ENCODE measurements around the gene C2CD2.

C2CD2 gene

DNA sequence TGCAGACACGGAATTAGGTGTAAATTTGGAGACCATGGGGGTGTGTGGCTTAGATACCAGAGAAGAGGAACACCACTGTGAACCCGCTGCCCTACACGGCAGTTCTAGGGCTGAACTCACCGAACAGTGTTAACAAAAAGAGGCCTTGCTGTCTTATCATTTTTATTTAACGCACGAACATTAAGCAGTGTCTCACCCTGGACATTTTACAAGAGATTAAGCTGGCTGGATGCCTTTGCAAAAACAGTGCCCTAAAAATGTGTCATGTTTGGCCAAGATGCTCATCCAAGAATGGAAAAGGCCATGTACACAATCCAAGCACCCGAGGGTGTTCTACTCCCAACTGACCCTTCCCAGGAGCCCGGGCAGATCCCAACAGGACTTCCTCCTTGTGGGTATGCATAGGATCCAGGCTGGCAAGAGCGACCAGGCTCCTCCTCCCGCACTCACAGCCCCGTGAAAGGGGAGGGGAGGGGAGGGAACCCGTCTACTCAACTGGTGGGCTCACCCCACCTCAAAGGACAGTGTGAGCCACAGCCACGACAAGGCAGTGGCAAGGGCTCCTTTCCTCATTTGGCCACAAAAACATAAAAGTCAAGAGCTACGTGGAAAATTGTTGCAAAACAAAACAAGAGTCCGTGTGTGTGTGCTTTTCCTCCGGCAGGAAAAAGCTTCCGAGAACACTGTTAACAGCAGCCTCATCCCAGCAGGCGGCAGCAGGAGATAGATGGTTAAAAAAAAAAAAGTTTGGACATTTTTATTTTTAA, 20.3 kb downstream of the C2CD2 start:
- no peak for DNase-seq (ENCODE audit: low read depth in 2 of 2, low spot score in 1 of 2)

DNA sequence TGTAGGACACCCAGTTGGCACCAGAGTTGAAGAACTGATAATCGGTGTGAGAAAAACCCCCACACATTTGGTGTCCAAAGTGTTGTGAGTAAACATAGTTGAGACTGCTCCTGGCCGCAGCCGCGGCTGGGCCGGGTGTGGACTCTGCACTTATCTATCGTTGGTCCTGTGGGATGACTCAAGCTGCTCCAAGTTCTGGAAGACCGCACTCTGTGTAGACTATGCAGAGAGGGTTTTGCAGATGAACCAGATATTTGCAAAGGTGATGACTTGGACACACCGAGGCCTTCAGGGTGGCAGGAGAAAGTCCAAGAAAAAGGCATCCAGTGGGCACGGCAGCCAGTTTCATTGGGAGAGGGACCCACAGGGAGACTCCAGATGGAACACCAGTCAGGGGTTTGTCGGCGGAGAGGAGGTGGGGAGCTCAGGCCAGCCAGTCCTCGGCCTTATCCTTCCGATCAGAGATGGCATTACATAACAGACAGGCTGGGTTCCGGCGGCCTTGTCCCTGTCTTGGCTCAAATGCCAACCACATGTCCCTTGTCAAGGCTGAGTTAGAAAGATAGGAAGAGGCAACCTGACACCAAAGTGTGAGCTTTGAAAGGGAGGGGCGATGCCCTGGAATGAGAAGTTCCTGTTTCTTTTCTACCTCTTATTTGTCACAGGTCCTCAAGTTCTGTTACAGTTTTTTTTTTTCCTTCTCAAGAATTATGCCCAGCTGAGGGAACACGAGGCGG, 21.1 kb downstream of the C2CD2 start:
- no peak for DNase-seq (ENCODE audit: low read depth in 2 of 2, low spot score in 1 of 2)

DNA sequence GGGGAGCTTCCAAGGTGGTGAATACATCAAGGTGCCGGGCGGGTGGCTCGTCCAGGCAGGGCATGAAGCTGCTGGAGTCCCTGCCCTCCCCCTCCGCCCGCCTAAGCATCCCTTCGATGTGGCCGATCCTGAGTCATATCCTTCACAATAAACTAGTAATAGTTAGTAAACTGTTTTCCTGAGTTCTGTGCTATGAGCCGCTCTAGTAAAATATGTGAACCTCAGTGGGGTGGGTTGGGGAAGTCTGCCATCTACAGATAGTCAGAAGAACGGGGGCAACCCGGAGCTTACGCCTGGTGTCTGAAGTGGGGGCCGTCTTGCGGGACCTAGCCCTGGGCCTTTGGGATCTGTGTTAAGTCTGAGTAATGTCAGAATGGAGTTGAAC, 21.6 kb downstream of the C2CD2 start:
- DNase-seq (ENCODE audit: low read depth in 2 of 2, low spot score in 1 of 2), result no peak

DNA sequence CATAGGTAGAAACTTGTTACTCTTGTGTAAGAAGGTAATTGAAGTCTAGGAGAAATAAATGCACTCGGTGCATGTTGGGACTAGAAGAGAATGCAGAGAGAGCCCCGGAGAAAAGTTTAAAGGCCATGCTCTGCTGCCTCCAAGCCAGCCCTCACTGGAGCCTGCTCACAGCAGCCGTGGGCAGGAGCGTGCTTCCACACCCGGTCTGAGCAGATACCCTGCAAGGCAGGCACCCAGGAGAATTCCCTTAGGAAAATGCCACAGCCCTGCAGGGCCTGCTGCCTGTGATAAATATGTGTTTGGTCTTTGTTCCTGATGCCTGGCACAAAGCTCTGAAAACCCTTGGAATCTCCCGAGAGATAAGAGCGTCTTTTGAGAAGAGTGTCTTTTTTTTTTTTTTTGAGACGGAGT, 22.8 kb downstream of the C2CD2 start:
- no peak for DNase-seq (ENCODE audit: low read depth in 2 of 2, low spot score in 1 of 2)

DNA sequence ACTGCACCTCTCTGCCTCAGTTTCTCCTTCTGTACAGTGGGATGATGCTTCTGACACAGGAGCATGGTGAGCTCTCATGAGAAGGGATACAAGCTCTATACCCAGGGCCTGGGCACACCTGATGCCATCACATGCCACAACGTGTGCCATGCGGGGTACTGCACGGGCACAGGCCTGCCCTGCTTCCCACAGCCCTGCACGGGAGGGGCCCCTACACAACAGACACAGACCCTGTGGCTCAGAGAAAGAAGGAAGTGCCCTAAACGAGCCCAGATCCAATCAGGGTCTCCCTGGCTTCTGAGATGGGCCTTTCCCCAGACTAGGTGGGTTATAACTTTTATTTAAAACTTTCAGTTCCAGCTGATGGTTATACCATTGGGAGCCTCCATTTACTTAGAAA, 24.6 kb downstream of the C2CD2 start:
- DNase-seq (ENCODE audit: low read depth in 2 of 2, low spot score in 1 of 2), result no peak

DNA sequence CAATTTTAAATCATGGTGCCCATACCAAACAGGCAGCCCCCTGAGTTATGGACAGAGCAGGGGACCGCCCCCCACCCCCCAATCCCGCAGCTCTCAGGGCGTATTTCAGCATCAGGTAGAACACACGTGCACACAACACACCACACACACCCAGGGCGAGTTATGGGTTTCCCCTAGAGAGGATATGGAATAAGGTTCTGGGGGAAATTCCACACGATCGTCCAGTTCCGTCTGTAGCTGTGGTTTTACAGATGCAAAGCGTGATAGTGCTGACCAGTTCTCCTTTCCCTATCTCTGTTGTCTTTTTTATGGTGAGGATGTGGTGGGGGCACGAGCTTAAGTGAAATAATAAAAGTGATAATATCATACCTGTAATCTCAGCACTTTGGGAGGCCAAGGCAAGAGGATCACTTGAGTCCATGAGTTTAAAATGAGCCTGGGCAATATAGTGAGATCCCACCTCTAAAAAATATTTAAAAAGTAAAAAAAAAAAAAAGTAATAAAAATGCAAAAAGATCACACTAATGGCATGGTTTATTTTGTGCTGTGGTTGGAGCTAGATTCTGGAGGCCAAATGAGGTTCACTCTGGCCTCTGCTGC, 25.1 kb downstream of the C2CD2 start:
- no peak for DNase-seq (ENCODE audit: low read depth in 2 of 2, low spot score in 1 of 2)

DNA sequence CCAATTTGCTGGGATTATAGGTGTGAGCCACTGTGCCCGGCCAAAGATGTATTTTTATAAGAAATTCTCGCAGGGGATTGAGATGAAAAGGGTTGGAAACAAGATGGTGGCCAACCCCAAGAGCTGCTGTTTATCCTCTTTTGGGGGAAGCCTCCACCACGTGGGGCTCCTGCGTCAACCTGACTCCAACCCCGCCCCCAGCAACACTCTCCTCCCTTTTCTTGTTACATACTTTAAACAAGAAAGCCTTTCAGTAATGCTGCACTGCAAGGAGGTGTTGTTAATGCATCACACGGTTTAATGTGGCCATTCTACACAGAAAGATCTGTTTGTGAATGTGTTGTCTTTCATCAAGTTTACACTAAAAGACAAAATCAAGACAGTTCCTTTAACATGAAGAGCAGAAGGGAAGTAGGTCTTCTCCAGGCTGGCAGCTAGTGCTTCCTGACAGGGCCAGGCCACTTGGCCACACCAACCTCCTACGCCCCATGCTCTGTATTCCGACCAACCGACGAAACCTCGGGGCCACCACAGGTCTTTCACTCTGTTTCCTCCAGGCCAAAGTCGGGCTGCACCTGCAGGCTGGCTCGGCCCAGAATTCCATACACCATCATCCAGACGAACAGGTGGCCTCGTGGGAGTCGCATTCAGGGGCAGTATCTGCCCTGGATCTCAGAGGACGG, 25.9 kb downstream of the C2CD2 start:
- DNase-seq (ENCODE audit: low read depth in 2 of 2, low spot score in 1 of 2), result no peak

DNA sequence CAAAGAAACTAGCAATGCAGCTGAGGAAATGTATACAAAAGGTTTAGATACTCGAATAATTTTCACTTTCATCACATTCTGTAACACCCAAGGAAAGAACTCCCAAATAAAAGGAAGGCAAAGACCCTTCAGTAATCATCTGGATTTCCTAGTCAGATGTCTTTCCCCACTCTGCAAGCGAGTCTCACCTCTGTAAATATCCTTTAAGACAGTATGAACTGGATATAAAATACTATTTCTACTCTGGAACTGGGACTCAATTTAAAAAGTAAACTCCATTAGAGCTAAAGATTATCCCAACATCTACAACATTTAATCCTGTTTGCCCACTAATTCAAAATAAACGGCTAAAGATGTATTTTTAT, 27.0 kb downstream of the C2CD2 start:
- no peak for DNase-seq (ENCODE audit: low read depth in 2 of 2, low spot score in 1 of 2)

DNA sequence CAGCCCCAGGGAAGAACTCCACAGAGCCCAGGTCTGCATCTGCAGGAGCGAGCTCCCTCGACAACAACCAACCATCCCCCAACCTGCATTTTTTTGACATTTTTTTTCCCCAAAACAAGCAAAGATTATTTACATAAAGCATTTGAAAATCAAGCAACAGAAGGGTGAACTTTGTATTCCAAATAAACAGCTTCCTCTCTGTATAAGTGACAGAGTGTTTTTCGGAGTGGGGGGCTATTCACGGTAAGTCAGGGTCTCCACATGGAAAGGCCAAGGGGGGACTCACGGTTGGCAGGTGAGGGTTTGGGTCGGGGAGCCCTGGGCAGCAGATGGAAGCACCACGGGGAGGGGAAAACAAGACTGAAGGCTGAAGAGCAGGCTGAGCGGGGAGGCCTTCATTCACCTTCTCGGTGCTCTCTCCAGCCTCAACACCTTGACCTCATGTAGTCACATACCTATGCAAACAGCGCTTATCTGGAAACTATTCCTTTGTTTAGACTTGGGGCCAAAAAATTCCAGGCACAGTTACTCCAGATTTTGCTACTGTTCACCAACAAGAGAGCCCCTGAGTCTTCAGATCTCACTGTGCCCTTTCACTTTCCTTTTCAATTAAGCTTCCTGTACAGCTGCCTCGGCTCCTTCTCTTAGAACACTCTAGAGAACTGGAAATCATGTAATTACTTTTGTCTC, 27.6 kb downstream of the C2CD2 start:
- DNase-seq (ENCODE audit: low read depth in 2 of 2, low spot score in 1 of 2), result no peak

DNA sequence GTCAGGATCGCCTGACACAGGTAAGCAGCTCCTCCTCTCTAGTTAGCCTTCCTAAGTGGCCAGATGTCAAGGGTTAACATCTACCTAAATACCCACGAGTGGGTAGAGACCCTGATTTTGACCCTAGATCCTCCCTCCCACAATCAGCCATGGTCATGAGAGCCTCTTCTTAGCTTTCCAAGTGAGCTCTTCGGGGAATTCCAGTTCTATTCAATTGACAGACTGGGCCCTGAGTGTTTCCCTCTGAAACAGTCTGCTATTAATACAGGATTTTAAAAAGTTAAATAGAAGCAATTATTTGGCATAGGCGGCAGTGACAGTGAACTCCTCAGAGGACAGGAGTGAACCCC, 28.1 kb downstream of the C2CD2 start:
- no peak for DNase-seq (ENCODE audit: low read depth in 2 of 2, low spot score in 1 of 2)

DNA sequence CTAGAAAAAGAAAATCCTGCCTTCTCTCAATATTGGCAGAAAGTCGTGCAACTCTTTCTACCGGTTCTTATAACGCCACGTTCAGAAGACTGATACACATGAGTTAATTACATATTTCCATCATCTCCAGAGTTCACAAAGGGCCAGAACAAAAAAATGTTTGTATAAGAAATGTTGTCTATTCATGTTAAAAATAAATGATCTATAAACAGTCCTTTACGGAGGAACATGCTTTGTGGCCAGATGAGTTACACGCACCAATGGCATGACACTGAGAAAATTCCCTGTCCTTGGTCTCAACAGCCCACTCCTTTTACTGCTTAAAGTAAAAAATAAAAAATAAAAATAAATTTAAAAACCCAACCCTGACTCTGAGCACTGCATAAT, 29.5 kb downstream of the C2CD2 start:
- no peak for DNase-seq (ENCODE audit: low read depth in 2 of 2, low spot score in 1 of 2)

DNA sequence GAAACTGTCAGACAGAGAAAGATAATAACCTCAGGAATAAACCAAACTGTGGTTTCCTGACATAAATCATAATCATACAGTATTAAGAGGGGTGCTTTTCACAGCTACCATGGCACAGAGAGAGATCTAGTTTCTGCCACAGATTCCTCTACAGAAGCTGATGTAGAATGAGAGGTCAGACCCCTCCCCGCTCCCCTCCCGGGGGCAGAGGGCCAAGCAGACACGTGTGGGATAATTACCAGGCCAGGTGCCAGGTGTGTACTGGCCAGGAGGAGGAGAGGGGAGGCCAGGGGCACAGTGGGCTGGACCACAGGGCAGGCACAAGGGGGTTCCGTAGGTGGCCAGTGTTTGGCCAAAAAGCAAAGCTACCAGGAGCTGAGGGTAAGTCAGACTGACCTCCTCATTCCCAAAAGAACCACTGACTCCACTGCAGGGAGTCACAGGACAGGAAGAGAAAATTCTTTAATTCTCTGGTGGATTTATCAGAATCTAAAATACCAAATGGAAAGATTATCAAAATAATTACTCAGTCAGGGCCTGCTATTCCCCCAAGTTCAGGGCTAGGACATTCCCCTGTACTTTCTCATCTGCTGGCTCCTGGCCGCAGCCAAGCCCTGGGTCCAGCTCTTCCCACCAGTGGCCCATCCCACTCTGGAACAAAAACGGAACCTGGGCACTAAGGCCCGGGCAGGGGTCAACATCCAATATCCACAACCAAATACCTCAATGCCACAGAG, 30.0 kb downstream of the C2CD2 start:
- no peak for DNase-seq (ENCODE audit: low read depth in 2 of 2, low spot score in 1 of 2)

DNA sequence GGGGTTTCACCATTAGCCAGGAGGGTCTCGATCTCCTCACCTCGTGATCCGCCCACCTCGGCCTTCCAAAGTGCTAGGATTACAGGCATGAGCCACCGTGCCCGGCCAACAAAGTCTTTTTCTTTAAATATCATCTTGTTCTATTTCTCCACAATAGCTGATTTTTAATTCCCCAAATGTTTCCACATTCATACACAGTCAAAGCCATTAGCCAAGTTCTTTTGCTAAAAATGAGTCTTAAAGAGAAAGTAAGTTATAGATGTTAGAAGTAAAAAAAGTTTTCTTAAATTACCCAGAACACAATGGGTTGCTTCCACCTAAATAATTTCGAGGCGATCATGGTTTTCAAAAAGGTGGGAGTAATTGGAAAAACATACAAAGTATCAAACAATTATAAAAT, 30.6 kb downstream of the C2CD2 start:
- DNase-seq (ENCODE audit: low read depth in 2 of 2, low spot score in 1 of 2), result no peak

DNA sequence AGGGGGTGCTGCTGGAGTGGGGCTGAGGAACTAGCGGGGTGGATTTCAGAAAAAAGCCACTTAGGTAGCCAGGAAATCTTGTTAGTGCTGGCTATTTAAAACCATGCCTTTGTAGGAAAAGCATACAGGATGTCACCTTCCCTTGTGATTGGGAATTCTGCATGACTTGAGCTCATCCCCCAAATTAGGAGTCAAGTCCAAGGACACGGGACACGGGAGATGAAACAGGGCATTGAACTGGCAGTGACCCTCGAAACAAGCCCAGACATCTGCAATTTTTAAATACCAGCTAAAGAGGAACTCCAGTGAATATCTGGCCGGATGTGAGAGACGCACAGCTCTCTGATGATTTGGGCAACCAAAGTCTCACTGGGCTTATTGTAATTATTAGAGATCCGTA, 32.8 kb downstream of the C2CD2 start:
- no peak for DNase-seq (ENCODE audit: low read depth in 2 of 2, low spot score in 1 of 2)

DNA sequence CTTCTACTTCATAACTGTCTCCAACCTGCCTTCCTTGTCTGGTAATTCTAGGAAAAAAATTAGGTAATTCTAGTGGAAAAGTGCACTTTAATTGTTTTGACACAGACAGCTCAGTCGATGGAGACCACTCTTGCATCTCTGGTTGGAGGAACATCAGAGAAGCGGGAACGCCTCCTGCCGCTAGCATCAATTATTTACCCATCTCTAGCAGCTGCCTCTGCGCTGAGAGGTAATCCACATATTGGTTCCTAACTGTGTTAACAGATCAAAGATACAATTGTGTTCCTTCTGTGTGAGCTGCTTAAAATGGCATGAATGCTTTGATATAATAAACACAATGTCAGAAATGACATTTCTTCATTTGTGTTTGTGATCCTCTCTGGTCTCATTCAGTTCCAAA, 33.3 kb downstream of the C2CD2 start:
- no peak for DNase-seq (ENCODE audit: low read depth in 2 of 2, low spot score in 1 of 2)

DNA sequence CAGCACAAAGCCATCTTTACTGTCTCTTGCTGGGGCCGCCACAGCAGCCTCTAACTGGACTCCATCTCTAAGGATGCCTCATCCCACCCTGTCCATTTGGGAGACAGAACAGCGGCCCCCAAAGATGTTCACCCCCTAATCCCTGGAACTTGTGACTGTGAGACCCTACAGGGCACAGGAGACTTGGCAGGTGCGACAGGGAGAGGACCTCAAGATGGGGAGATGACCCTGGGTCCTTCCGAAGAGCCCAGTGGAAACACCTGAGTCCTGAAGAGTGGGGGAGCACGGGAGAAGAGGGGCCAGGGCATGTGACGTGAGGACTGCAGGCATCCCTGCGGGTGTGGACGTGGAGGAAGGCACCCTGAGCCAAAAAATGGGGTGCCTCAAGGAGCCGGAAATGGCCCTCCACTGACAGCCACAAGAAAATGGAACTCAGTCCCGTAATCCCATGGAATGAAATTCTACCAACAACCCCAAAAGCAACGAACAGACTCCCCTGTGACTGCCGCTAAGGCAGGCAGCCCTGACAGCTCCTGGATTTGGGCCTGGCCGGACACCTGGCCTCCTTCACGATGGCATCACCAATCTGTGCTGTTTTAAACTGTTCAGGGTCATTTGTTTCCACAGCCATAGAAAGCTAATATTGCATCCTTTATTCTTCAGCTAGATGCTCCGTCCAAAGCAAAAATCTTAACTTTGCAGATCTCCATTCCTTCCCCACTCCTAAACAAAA, 34.0 kb downstream of the C2CD2 start:
- no peak for DNase-seq (ENCODE audit: low read depth in 2 of 2, low spot score in 1 of 2)

DNA sequence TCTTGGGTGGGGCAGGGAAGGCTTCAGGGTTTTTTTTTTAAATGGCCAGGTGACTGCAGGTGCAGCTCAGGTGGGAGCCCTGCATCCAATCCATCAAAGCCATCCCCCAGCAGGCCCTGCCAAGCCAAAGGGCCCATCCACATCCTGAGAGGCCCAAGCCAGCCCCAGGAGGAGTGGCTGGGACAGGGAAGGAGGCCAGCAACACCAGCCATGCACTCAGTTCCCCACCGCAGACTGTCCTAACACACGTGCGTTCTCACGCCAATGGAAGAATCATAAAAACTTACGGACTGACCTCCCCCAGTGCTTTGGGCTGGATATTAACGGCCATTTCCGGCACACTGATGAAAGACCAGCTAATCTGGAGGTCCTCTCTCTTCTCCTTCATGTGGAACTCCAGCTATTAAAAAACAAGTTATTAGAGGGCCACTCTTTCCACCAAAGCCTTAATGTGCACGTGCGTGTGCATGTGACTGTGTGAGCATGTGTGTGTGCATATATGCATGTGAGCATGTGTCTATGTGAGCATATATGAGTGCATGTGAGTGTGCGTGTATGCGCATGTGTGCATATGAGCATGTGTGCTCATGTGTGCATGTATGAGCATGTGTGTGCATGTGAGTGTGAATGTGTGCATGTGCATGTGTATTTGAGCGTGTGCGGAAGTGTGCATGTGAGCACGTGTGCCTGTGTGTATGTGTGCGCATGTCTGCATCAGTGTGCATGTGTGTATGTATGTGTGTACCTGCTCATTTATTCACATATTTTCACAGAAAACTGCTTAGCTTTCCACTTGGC, 35.1 kb downstream of the C2CD2 start:
- DNase-seq (ENCODE audit: low read depth in 2 of 2, low spot score in 1 of 2), result no peak

DNA sequence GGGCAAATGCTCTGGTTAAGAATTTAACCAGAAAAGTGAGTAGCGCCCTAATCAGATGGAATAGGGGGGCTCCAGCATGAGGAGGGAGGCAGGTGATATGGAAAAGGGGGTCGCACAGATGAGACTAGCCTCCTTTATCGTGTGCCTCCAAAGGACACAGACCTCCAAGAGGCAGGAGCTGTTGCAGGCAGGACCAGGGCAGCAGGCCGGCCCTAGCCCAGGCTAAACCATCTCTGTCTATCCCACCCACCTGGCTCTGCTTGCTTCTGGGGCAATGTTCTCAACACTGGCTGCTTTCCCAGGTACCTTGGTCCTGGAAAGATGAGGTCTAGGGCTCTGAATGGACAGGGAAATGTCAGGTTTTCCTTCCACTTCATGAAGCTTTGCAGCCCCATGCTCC, 36.3 kb downstream of the C2CD2 start:
- no peak for DNase-seq (ENCODE audit: low read depth in 2 of 2, low spot score in 1 of 2)

DNA sequence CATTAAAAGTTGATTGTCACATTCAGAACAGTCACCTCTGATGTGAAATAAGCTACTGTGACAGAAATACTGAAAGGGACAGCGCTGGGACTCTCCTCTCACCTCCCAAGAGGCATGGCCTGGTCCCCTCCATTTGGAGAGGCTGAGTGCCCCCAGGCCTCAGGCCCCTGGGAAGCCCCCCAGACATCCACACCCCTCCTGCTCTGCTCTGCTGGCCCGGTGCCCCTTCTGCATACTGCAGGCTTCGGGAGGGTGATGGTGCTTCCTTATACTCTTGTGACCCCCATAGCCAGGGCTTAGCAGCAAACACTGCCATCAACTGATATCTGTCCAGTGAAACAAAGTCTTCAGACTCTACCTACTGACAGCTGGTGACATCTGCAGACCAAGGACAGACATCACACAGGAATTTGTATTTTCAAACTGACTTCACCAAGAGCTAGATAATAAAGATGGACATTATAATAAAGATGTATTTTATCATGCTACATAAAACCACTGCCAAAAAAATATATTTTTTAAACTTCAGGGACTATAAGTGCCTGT, 36.9 kb downstream of the C2CD2 start:
- no peak for DNase-seq (ENCODE audit: low read depth in 2 of 2, low spot score in 1 of 2)

Measured in stimulated activated CD8-positive, alpha-beta memory T cell treated with anti-CD3 and anti-CD28 coated beads, Interleukin-4, amount 100 ng/mL, for 1 hour (primary cell).